ENCODE results near the gene ZSCAN21. TPM values are rescaled to one million over a fixed set of nuclear protein-coding genes. Genes with fewer than 3 reads are reported as not detected.

The ZSCAN21 gene
- total RNA-seq, 1 donor from 2014 or later: 26.3 TPM

GRCh38 chr7:100100420-100101015 lies 50.9 kb downstream of the ZSCAN21 start:
- H3K4me3 Mint-ChIP-seq (ENCODE audit: unreplicated experiment): peak overlapping the region; percentile 99
- no peak for TF ChIP-seq CTCF (IDR thresholded peaks at IDR 0.05; ENCODE audit: partially characterized antibody, unreplicated experiment)
- H3K36me3 Mint-ChIP-seq (ENCODE audit: unreplicated experiment): peaks cover 23% of the 10 kb centered on the region
- H3K4me1 Mint-ChIP-seq (ENCODE audit: low read depth, unreplicated experiment): peaks cover 28% of the 10 kb centered on the region
- peak overlapping the region; percentile 98 for H3K27ac Mint-ChIP-seq (ENCODE audit: unreplicated experiment)
- peaks cover 31% of the 10 kb centered on the region for H3K9me3 Mint-ChIP-seq (ENCODE audit: unreplicated experiment)
- DNase-seq: peak; percentile 98
- H3K27me3 Mint-ChIP-seq (ENCODE audit: unreplicated experiment): peaks cover 29% of the 10 kb centered on the region

GRCh38 chr7:100101016-100101862 lies 51.7 kb downstream of the ZSCAN21 start, which contains the start of the genes AP4M1 and MCM7:
Gene AP4M1, plus strand, starts transcription at chr7:100101643. Its CDS starts 72 bp downstream, at chr7:100101715.
Gene MCM7, minus strand, starts transcription at chr7:100101397. Its CDS starts 103 bp downstream, at chr7:100101294.
- peaks cover 29% of the 10 kb centered on the region for H3K9me3 Mint-ChIP-seq (ENCODE audit: unreplicated experiment)
- TF ChIP-seq CTCF (IDR thresholded peaks at IDR 0.05; ENCODE audit: partially characterized antibody, unreplicated experiment): peak; percentile 20
- peak within 1 kb of the TSS; percentile 99 for H3K4me3 Mint-ChIP-seq (ENCODE audit: unreplicated experiment)
- DNase-seq: peak; percentile 99
- peak within 1 kb of the TSS; percentile 98 for H3K27ac Mint-ChIP-seq (ENCODE audit: unreplicated experiment)
- peaks cover 28% of the 10 kb centered on the region for H3K4me1 Mint-ChIP-seq (ENCODE audit: low read depth, unreplicated experiment)
- H3K36me3 Mint-ChIP-seq (ENCODE audit: unreplicated experiment): peaks cover 23% of the 10 kb centered on the region
- H3K27me3 Mint-ChIP-seq (ENCODE audit: unreplicated experiment): peaks cover 29% of the 10 kb centered on the region

- no peak for TF ChIP-seq CTCF (IDR thresholded peaks at IDR 0.05; ENCODE audit: partially characterized antibody, unreplicated experiment)
- no peak for DNase-seq
- peaks cover 19% of the 10 kb centered on the region for H3K36me3 Mint-ChIP-seq (ENCODE audit: unreplicated experiment)
- peaks cover 29% of the 10 kb centered on the region for H3K27me3 Mint-ChIP-seq (ENCODE audit: unreplicated experiment)
- peak overlapping the region; percentile 91 for H3K4me3 Mint-ChIP-seq (ENCODE audit: unreplicated experiment)
- peak overlapping the region; percentile 28 for H3K27ac Mint-ChIP-seq (ENCODE audit: unreplicated experiment)
- peaks cover 18% of the 10 kb centered on the region for H3K4me1 Mint-ChIP-seq (ENCODE audit: low read depth, unreplicated experiment)
- H3K9me3 Mint-ChIP-seq (ENCODE audit: unreplicated experiment): peaks cover 20% of the 10 kb centered on the region
Measured at GRCh38 chr7:100102950-100103840, 53.6 kb downstream of the ZSCAN21 start.

GRCh38 chr7:100105534-100105933 lies 56.0 kb downstream of the ZSCAN21 start:
- no peak overlapping the region for H3K4me3 Mint-ChIP-seq (ENCODE audit: unreplicated experiment)
- no peaks in the 10 kb centered on the region for H3K4me1 Mint-ChIP-seq (ENCODE audit: low read depth, unreplicated experiment)
- H3K27ac Mint-ChIP-seq (ENCODE audit: unreplicated experiment): no peak overlapping the region
- no peak for DNase-seq
- H3K36me3 Mint-ChIP-seq (ENCODE audit: unreplicated experiment): no peaks in the 10 kb centered on the region
- TF ChIP-seq CTCF (IDR thresholded peaks at IDR 0.05; ENCODE audit: partially characterized antibody, unreplicated experiment): no peak
- H3K27me3 Mint-ChIP-seq (ENCODE audit: unreplicated experiment): peaks cover 16% of the 10 kb centered on the region
- H3K9me3 Mint-ChIP-seq (ENCODE audit: unreplicated experiment): peaks cover 11% of the 10 kb centered on the region
